ENCODE measurements around the gene PLSCR4. TPM values are rescaled to one million over a fixed set of nuclear protein-coding genes. Genes with fewer than 3 reads are reported as not detected.

The PLSCR4 gene
- total and polyA plus RNA-seq, 2 donors (not counting 3 experiments of a cell fraction or from before 2014, with no cell fraction given), result 81.5 to 91.7 TPM

DNA sequence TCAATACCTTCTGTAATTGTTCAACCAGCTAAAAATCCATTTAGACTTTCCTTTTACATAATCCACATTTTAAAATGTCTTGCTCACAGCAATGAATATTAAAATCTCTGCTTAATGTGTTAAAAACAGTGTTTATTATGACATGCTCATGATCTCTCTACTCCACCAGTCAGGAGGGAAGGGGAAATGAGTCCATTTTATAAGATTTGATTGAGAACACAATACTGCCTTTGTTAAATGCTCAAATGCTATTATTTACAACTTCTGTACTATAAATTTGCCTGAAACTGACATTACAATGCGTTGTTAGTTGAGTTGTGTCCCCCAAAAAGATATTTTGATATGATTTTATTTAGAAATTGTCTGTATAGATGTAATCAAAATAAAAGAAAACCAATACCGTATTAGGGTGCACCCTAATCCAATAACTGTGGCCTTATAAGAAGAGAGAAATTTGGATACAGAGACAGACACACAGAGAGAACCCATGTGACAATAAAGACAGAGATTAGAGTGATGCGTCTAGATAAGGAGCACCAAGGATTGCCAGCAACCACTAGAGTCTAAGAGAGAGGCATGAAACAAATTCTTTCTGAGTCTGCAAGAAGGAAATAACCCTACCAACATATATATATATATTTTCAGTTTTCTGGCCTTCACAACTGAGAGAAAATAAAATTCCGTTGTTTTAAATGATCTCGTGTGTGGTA lies 9.1 kb upstream of the PLSCR4 start:
- Histone ChIP-seq H3K9me3 (replicated peaks; ENCODE audit: control insufficient read depth, insufficient read depth, low read length) (no peaks in the 10 kb centered on the region), H2AFZ (ENCODE audit: low read depth, low read length) (no peak overlapping the region), H3K9ac (replicated peaks; ENCODE audit: extremely low read depth, insufficient read depth, low read length) (no peak overlapping the region), H3K4me3 (replicated peaks in 1 of 3; ENCODE audit: insufficient read depth in 1 of 3, low read depth in 1 of 3, low read length in 3 of 3) (no peak overlapping the region), H3K4me1 (ENCODE audit: control insufficient read depth, extremely low read depth, insufficient read depth, low read length) (no peaks in the 10 kb centered on the region), H3K79me2 (ENCODE audit: control insufficient read depth, insufficient read depth, low read length) (no peaks in the 10 kb centered on the region), H4K20me1 (replicated peaks; ENCODE audit: control insufficient read depth, extremely low read depth, insufficient read depth, low read length) (no peaks in the 10 kb centered on the region), H3K4me2 (ENCODE audit: insufficient read depth, low read length) (no peak overlapping the region), H3K36me3 (ENCODE audit: control insufficient read depth in 2 of 2, extremely low read depth in 1 of 2, insufficient read depth in 2 of 2, low read length in 2 of 2) (no peaks in the 10 kb centered on the region), H3K27ac (ENCODE audit: insufficient read depth, low read depth, low read length) (no peak overlapping the region), H3K27me3 (ENCODE audit: control insufficient read depth in 2 of 2, insufficient read depth in 2 of 2, low read length in 2 of 2) (no peaks in the 10 kb centered on the region), H3K9me1 (replicated peaks; ENCODE audit: control insufficient read depth, extremely low read depth, insufficient read depth, low read length) (no peaks in the 10 kb centered on the region)
- TF ChIP-seq MYC (IDR thresholded peaks at IDR 0.05; ENCODE audit: low read depth, low read length) (no peak), FOS (IDR thresholded peaks at IDR 0.05; ENCODE audit: borderline replicate concordance, insufficient read depth, low read length) (no peak), JUN (IDR thresholded peaks at IDR 0.05; ENCODE audit: borderline replicate concordance, insufficient read depth, insufficient read length, low read depth) (no peak), POLR2AphosphoS5 (IDR thresholded peaks at IDR 0.05; ENCODE audit: insufficient read depth, low read depth, low read length) (no peak), GATA2 (IDR thresholded peaks at IDR 0.05; ENCODE audit: insufficient read depth, insufficient read length, low read depth, low read length) (no peak), POLR2A (IDR thresholded peaks at IDR 0.05; ENCODE audit: low read depth, low read length) (no peak), EZH2 (IDR thresholded peaks at IDR 0.05; ENCODE audit: borderline replicate concordance, low read depth, low read length, severe bottlenecking) (no peak)
- TF ChIP-seq, protein P1, sequence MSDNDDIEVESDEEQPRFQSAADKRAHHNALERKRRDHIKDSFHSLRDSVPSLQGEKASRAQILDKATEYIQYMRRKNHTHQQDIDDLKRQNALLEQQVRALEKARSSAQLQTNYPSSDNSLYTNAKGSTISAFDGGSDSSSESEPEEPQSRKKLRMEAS (IDR thresholded peaks at IDR 0.05; ENCODE audit: insufficient read depth, insufficient read length), result no peak
- TF ChIP-seq, protein P2, sequence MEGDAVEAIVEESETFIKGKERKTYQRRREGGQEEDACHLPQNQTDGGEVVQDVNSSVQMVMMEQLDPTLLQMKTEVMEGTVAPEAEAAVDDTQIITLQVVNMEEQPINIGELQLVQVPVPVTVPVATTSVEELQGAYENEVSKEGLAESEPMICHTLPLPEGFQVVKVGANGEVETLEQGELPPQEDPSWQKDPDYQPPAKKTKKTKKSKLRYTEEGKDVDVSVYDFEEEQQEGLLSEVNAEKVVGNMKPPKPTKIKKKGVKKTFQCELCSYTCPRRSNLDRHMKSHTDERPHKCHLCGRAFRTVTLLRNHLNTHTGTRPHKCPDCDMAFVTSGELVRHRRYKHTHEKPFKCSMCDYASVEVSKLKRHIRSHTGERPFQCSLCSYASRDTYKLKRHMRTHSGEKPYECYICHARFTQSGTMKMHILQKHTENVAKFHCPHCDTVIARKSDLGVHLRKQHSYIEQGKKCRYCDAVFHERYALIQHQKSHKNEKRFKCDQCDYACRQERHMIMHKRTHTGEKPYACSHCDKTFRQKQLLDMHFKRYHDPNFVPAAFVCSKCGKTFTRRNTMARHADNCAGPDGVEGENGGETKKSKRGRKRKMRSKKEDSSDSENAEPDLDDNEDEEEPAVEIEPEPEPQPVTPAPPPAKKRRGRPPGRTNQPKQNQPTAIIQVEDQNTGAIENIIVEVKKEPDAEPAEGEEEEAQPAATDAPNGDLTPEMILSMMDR (IDR thresholded peaks at IDR 0.05; ENCODE audit: extremely low read depth in 1 of 2, insufficient read depth in 1 of 2, low read depth in 1 of 2, low read length in 2 of 2), result no peak
- CTCF ChIA-PET, result no interaction called here
- no TSS peak for BruUV-seq (replicated peaks)
- dilution Hi-C loops (cut with MboI; ENCODE audit: extremely low pct_ligation_motif_present, low sequenced_read_pairs) (no loop called here), intact Hi-C loops (cut with micrococcal nuclease) (no loop called here)
- POLR2A ChIA-PET, result no interaction called here
- DNase-seq (ENCODE audit: low read depth, low spot score) (no peak), FAIRE-seq (no peak)
